GM23338 (cell line): ENCODE data around the gene KRTAP1-4.

Experiments used
- ETS1 ChIP-seq: IDR thresholded peaks from 2 replicates; pipeline ENCODE4 v1.6.1; 2016; ENCODE audit warnings: antibody characterized with exemption
- EZH2 ChIP-seq: fragments of 200-600 bp; sonication (generic); IDR thresholded peaks from one replicate; pipeline ENCODE4 v1.8.0; 2017; ENCODE audit warnings: antibody characterized with exemption, mild to moderate bottlenecking, low read depth; ENCODE audit not compliant: unreplicated experiment
- EZH2phosphoT487 ChIP-seq: fragments of 200-600 bp; sonication (generic); IDR thresholded peaks from one replicate; pipeline ENCODE4 v1.8.1; 2018; ENCODE audit warnings: antibody characterized with exemption; ENCODE audit not compliant: unreplicated experiment
- POLR2AphosphoS5 ChIP-seq: IDR thresholded peaks from 2 replicates; pipeline ENCODE4 v1.6.1; 2016; ENCODE audit warnings: antibody characterized with exemption, low read depth
- REST ChIP-seq: IDR thresholded peaks from one replicate; pipeline ENCODE4 v1.6.1; 2018; ENCODE audit warnings: antibody characterized with exemption; ENCODE audit not compliant: unreplicated experiment
- ZNF114 ChIP-seq: fragments of 250-450 bp; sonication (Bioruptor Pico); IDR thresholded peaks from 2 replicates; pipeline ENCODE4 v1.5.0; 2020; ENCODE audit warnings: mild to moderate bottlenecking, moderate library complexity
- TF ChIP-seq, protein P1 (sequence below), 2 experiments: fragments of 200-600 bp in 1 of 2; sonication (generic) in 1 of 2; conservative IDR thresholded peaks; 2 replicates each; pipeline versions ENCODE4 v1.5.1 to v1.6.1; 2016 to 2017; ENCODE audit warnings: antibody characterized with exemption in 2 of 2, low read depth in 2 of 2, mild to moderate bottlenecking in 2 of 2, moderate library complexity in 1 of 2

- TF ChIP-seq EZH2 (no peak), REST (no peak), POLR2AphosphoS5 (no peak), ZNF114 (CRISPR knock-in tag) (no peak), EZH2phosphoT487 (no peak), ETS1 (no peak)
- TF ChIP-seq, protein P1, sequence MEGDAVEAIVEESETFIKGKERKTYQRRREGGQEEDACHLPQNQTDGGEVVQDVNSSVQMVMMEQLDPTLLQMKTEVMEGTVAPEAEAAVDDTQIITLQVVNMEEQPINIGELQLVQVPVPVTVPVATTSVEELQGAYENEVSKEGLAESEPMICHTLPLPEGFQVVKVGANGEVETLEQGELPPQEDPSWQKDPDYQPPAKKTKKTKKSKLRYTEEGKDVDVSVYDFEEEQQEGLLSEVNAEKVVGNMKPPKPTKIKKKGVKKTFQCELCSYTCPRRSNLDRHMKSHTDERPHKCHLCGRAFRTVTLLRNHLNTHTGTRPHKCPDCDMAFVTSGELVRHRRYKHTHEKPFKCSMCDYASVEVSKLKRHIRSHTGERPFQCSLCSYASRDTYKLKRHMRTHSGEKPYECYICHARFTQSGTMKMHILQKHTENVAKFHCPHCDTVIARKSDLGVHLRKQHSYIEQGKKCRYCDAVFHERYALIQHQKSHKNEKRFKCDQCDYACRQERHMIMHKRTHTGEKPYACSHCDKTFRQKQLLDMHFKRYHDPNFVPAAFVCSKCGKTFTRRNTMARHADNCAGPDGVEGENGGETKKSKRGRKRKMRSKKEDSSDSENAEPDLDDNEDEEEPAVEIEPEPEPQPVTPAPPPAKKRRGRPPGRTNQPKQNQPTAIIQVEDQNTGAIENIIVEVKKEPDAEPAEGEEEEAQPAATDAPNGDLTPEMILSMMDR (conservative IDR thresholded peaks at IDR 0.05; ENCODE audit: low read depth in 2 of 2), result no peak
Measured at GRCh38 chr17:40993839-40994238, 36.2 kb downstream of the KRTAP1-4 start, which contains the start of gene KRTAP3-3.
